Measurements from ENCODE around the gene TMTC3.
"Not testable (repeated sequence)": the region's sequence is repeated elsewhere in the genome, so short reads cannot be mapped to it uniquely, and the experiment has no call there.

Gene TMTC3

GRCh38 chr12:88127099-88127498 lies 15.0 kb upstream of the TMTC3 start:
- Histone ChIP-seq H3K9ac (ENCODE audit: insufficient read length, low read depth) (no peak overlapping the region), H3K4me3 (ENCODE audit: insufficient read length, low read depth) (no peak overlapping the region), H3K36me3 (ENCODE audit: insufficient read depth, insufficient read length, low read length) (peaks cover 51% of the 10 kb centered on the region), H3K27me3 (ENCODE audit: insufficient read depth, insufficient read length) (no peaks in the 10 kb centered on the region), H3K4me1 (ENCODE audit: insufficient read depth, insufficient read length) (no peaks in the 10 kb centered on the region), H3K9me3 (ENCODE audit: insufficient read depth, low read length) (no peaks in the 10 kb centered on the region)
- no peak for TF ChIP-seq YY1 (IDR thresholded peaks at IDR 0.05; ENCODE audit: insufficient read depth, insufficient read length)
- TF ChIP-seq ZNF274 (IDR thresholded peaks at IDR 0.05; ENCODE audit: low read depth, low read length), result no peak
- no peak for TF ChIP-seq SUZ12 (IDR thresholded peaks at IDR 0.05; ENCODE audit: extremely low read depth, insufficient read depth, insufficient read length)
- DNase-seq (ENCODE audit: low read depth, low spot score), result no peak

GRCh38 chr12:88127855-88128254 lies 14.3 kb upstream of the TMTC3 start:
- no peak for DNase-seq (ENCODE audit: low read depth, low spot score)
- Histone ChIP-seq H3K9ac (ENCODE audit: insufficient read length, low read depth) (no peak overlapping the region), H3K4me1 (ENCODE audit: insufficient read depth, insufficient read length) (no peaks in the 10 kb centered on the region), H3K4me3 (ENCODE audit: insufficient read length, low read depth) (no peak overlapping the region), H3K36me3 (ENCODE audit: insufficient read depth, insufficient read length, low read length) (peaks cover 48% of the 10 kb centered on the region), H3K9me3 (ENCODE audit: insufficient read depth, low read length) (no peaks in the 10 kb centered on the region), H3K27me3 (ENCODE audit: insufficient read depth, insufficient read length) (no peaks in the 10 kb centered on the region)
- TF ChIP-seq ZNF274 (IDR thresholded peaks at IDR 0.05; ENCODE audit: low read depth, low read length) (no peak), SUZ12 (IDR thresholded peaks at IDR 0.05; ENCODE audit: extremely low read depth, insufficient read depth, insufficient read length) (no peak), YY1 (IDR thresholded peaks at IDR 0.05; ENCODE audit: insufficient read depth, insufficient read length) (no peak)

- H3K27me3 ChIP-seq (ENCODE audit: insufficient read depth, insufficient read length), result no peaks in the 10 kb centered on the region
- H3K4me3 ChIP-seq (ENCODE audit: insufficient read length, low read depth), result no peak overlapping the region
- no peak overlapping the region for H3K9ac ChIP-seq (ENCODE audit: insufficient read length, low read depth)
- no peak for TF ChIP-seq ZNF274 (IDR thresholded peaks at IDR 0.05; ENCODE audit: low read depth, low read length)
- no peak for TF ChIP-seq SUZ12 (IDR thresholded peaks at IDR 0.05; ENCODE audit: extremely low read depth, insufficient read depth, insufficient read length)
- no peak for TF ChIP-seq YY1 (IDR thresholded peaks at IDR 0.05; ENCODE audit: insufficient read depth, insufficient read length)
- H3K36me3 ChIP-seq (ENCODE audit: insufficient read depth, insufficient read length, low read length), result peaks cover 38% of the 10 kb centered on the region
- no peaks in the 10 kb centered on the region for H3K9me3 ChIP-seq (ENCODE audit: insufficient read depth, low read length)
- H3K4me1 ChIP-seq (ENCODE audit: insufficient read depth, insufficient read length), result no peaks in the 10 kb centered on the region
- no peak for DNase-seq (ENCODE audit: low read depth, low spot score)
Measured at GRCh38 chr12:88132392-88132791, 9.7 kb upstream of the TMTC3 start.

- not testable (repeated sequence) for H3K4me3 ChIP-seq (ENCODE audit: insufficient read length, low read depth); H3K9me3 ChIP-seq (ENCODE audit: insufficient read depth, low read length); H3K9ac ChIP-seq (ENCODE audit: insufficient read length, low read depth); H3K4me1 ChIP-seq (ENCODE audit: insufficient read depth, insufficient read length); H3K27me3 ChIP-seq (ENCODE audit: insufficient read depth, insufficient read length); DNase-seq (ENCODE audit: low read depth, low spot score)
- H3K36me3 ChIP-seq (ENCODE audit: insufficient read depth, insufficient read length, low read length), result peaks cover 36% of the 10 kb centered on the region
Measured at GRCh38 chr12:88133181-88133580, 8.9 kb upstream of the TMTC3 start.

- not testable (repeated sequence) for H3K4me3 ChIP-seq (ENCODE audit: insufficient read length, low read depth); H3K4me1 ChIP-seq (ENCODE audit: insufficient read depth, insufficient read length); H3K9ac ChIP-seq (ENCODE audit: insufficient read length, low read depth); H3K9me3 ChIP-seq (ENCODE audit: insufficient read depth, low read length); DNase-seq (ENCODE audit: low read depth, low spot score); H3K27me3 ChIP-seq (ENCODE audit: insufficient read depth, insufficient read length)
- H3K36me3 ChIP-seq (ENCODE audit: insufficient read depth, insufficient read length, low read length), result peaks cover 29% of the 10 kb centered on the region
Measured at GRCh38 chr12:88139711-88140110, 2.4 kb upstream of the TMTC3 start.

- Histone ChIP-seq H3K27me3 (ENCODE audit: insufficient read depth, insufficient read length) (no peaks in the 10 kb centered on the region), H3K9ac (ENCODE audit: insufficient read length, low read depth) (peak overlapping the region; percentile 82), H3K4me3 (ENCODE audit: insufficient read length, low read depth) (peak overlapping the region; percentile 93), H3K9me3 (ENCODE audit: insufficient read depth, low read length) (no peaks in the 10 kb centered on the region), H3K4me1 (ENCODE audit: insufficient read depth, insufficient read length) (no peaks in the 10 kb centered on the region), H3K36me3 (ENCODE audit: insufficient read depth, insufficient read length, low read length) (peaks cover 25% of the 10 kb centered on the region)
- no peak for TF ChIP-seq YY1 (IDR thresholded peaks at IDR 0.05; ENCODE audit: insufficient read depth, insufficient read length)
- TF ChIP-seq ZNF274 (IDR thresholded peaks at IDR 0.05; ENCODE audit: low read depth, low read length), result no peak
- TF ChIP-seq SUZ12 (IDR thresholded peaks at IDR 0.05; ENCODE audit: extremely low read depth, insufficient read depth, insufficient read length), result no peak
- DNase-seq (ENCODE audit: low read depth, low spot score), result no peak
Measured at GRCh38 chr12:88141425-88141773, 708 bp upstream of the TMTC3 start.

GRCh38 chr12:88142610-88142991 lies 494 bp downstream of the TMTC3 start:
- H3K4me1 ChIP-seq (ENCODE audit: insufficient read depth, insufficient read length), result no peaks in the 10 kb centered on the region
- TF ChIP-seq YY1 (IDR thresholded peaks at IDR 0.05; ENCODE audit: insufficient read depth, insufficient read length), result no peak
- no peak for TF ChIP-seq ZNF274 (IDR thresholded peaks at IDR 0.05; ENCODE audit: low read depth, low read length)
- TF ChIP-seq SUZ12 (IDR thresholded peaks at IDR 0.05; ENCODE audit: extremely low read depth, insufficient read depth, insufficient read length), result no peak
- H3K36me3 ChIP-seq (ENCODE audit: insufficient read depth, insufficient read length, low read length), result peaks cover 18% of the 10 kb centered on the region
- DNase-seq (ENCODE audit: low read depth, low spot score), result no peak
- no peaks in the 10 kb centered on the region for H3K27me3 ChIP-seq (ENCODE audit: insufficient read depth, insufficient read length)
- no peaks in the 10 kb centered on the region for H3K9me3 ChIP-seq (ENCODE audit: insufficient read depth, low read length)
- peak overlapping the region; percentile 84 for H3K9ac ChIP-seq (ENCODE audit: insufficient read length, low read depth)
- H3K4me3 ChIP-seq (ENCODE audit: insufficient read length, low read depth), result peak overlapping the region; percentile 93

GRCh38 chr12:88144037-88144436 lies 1.9 kb downstream of the TMTC3 start:
- H3K9ac ChIP-seq (ENCODE audit: insufficient read length, low read depth), result no peak overlapping the region
- no peak overlapping the region for H3K4me3 ChIP-seq (ENCODE audit: insufficient read length, low read depth)

More at GRCh38 chr12:88144037-88144436, 1.9 kb downstream of the TMTC3 start:
- H3K9me3 ChIP-seq (ENCODE audit: insufficient read depth, low read length), result no peaks in the 10 kb centered on the region
- no peaks in the 10 kb centered on the region for H3K27me3 ChIP-seq (ENCODE audit: insufficient read depth, insufficient read length)
- no peak for TF ChIP-seq SUZ12 (IDR thresholded peaks at IDR 0.05; ENCODE audit: extremely low read depth, insufficient read depth, insufficient read length)
- no peak for TF ChIP-seq ZNF274 (IDR thresholded peaks at IDR 0.05; ENCODE audit: low read depth, low read length)
- no peak for TF ChIP-seq YY1 (IDR thresholded peaks at IDR 0.05; ENCODE audit: insufficient read depth, insufficient read length)
- peaks cover 17% of the 10 kb centered on the region for H3K36me3 ChIP-seq (ENCODE audit: insufficient read depth, insufficient read length, low read length)
- no peaks in the 10 kb centered on the region for H3K4me1 ChIP-seq (ENCODE audit: insufficient read depth, insufficient read length)
- no peak for DNase-seq (ENCODE audit: low read depth, low spot score)
